Upper lobe of right lung (tissue), 1 donor: ENCODE data around the gene IL16. TPM values are rescaled to one million over a fixed set of nuclear protein-coding genes. Genes with fewer than 3 reads are reported as not detected.

ENCODE experiments used
- ATAC-seq: fragments of 200-7000 bp; cut with Tn5 transposase; one replicate; pipeline ENCODE4 v1.9.1; 2020; ENCODE audit warnings: mild to moderate bottlenecking, moderate library complexity
- DNase-seq: peaks from one replicate; pipeline ENCODE4 v3.0.0-alpha.2; 2020
- H3K27ac ChIP-seq: fragments of 200-600 bp; one replicate; pipeline ENCODE4 v1.8.0; 2022
- H3K27me3 ChIP-seq: fragments of 200-600 bp; one replicate; pipeline ENCODE4 v1.8.0; 2022; ENCODE audit warnings: mild to moderate bottlenecking
- H3K36me3 ChIP-seq: fragments of 200-600 bp; one replicate; pipeline ENCODE4 v1.8.0; 2022
- H3K4me1 ChIP-seq: fragments of 200-600 bp; one replicate; pipeline ENCODE4 v1.8.0; 2022
- H3K4me3 ChIP-seq: fragments of 200-600 bp; one replicate; pipeline ENCODE4 v1.8.0; 2022; ENCODE audit warnings: mild to moderate bottlenecking
- H3K9me3 ChIP-seq: fragments of 200-600 bp; one replicate; pipeline ENCODE4 v1.8.0; 2022
- CTCF ChIP-seq: fragments of 200-600 bp; IDR thresholded peaks from one replicate; pipeline ENCODE4 v1.8.0; 2022; ENCODE audit warnings: antibody characterized with exemption
- intact Hi-C: fragments of 100-400 bp; cut with DNase I; formaldehyde crosslinking; loops from one replicate; pipeline ENCODE4 v1.11.0; 2022
- total RNA-seq: library from RNA; stranded (reverse); fragmentation: NEBNext Ultra II Directional; extraction: Animal tissue kit (Norgen Biotek cat#: 25700); gene quantifications from one replicate; pipeline ENCODE4 v1.2.1, GENCODE V29; 2021
- donor health status: DM: no; HTN: yes; CAD: no; lungs with severe emphysema.

The IL16 gene
- total RNA-seq, 1 donor from 2014 or later: 39.3 TPM

DNA sequence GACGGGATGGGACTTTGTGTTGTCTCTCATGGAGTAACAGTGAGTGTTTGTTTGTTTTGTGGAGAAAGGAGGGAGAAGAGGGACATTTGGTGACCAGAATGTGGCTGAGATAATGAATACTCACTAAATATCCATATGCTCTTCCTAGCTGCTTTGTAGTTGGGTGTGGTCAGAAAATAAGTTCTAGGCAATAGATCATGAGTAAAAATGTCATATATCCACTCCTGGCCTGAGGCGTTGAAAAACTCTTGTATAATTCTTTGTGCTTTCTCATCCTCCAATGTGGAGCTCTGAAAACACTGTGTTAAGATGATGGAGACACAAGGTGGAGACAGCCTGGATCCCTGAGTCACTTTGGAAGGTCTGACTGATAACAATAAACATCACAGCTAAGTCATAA is 28.0 kb upstream of the IL16 start:
- H3K27ac ChIP-seq: no peak overlapping the region
- H3K4me1 ChIP-seq: peaks cover 13% of the 10 kb centered on the region
- DNase-seq (no peak), ATAC-seq (no peak)
- no peaks in the 10 kb centered on the region for H3K9me3 ChIP-seq
- no peak for TF ChIP-seq CTCF
- intact Hi-C loops: no loop called here
- H3K36me3 ChIP-seq: no peaks in the 10 kb centered on the region
- no peak overlapping the region for H3K4me3 ChIP-seq
- no peaks in the 10 kb centered on the region for H3K27me3 ChIP-seq

- no peak for ATAC-seq
Observed at GRCh38 chr15:81170511-81170910, 26.2 kb upstream of the IL16 start.

DNA sequence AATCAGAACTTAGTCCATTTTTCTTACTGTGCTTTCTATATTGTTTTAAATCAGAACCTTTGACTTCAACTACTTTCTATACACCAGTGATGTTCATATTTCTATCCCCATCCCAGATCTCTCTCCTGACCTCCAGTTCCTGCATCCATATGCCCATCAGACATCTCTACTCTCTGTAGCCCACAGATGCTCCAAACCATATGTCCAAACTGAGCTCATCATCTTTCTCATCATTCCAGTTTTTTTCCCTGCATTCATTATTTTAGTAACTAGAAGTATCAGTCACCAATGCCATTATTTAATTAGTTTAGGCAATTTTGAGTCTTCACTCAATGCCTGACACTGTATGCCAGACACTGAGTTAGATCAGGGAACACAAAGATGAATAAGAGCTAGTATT is 25.4 kb upstream of the IL16 start:
- no peak for ATAC-seq
- no peak for TF ChIP-seq CTCF
- H3K9me3 ChIP-seq: no peaks in the 10 kb centered on the region
- no peak overlapping the region for H3K27ac ChIP-seq
- peaks cover 13% of the 10 kb centered on the region for H3K4me1 ChIP-seq
- intact Hi-C loops: no loop called here
- H3K36me3 ChIP-seq: no peaks in the 10 kb centered on the region
- H3K27me3 ChIP-seq: no peaks in the 10 kb centered on the region
- no peak overlapping the region for H3K4me3 ChIP-seq
- no peak for DNase-seq

More at GRCh38 chr15:81170511-81170910, 26.2 kb upstream of the IL16 start:
- H3K9me3 ChIP-seq: no peaks in the 10 kb centered on the region
- no peak overlapping the region for H3K27ac ChIP-seq
- DNase-seq: no peak
- intact Hi-C loops: no loop called here
- H3K4me1 ChIP-seq: peaks cover 13% of the 10 kb centered on the region
- TF ChIP-seq CTCF: no peak
- no peaks in the 10 kb centered on the region for H3K27me3 ChIP-seq
- H3K4me3 ChIP-seq: no peak overlapping the region
- H3K36me3 ChIP-seq: no peaks in the 10 kb centered on the region

DNA sequence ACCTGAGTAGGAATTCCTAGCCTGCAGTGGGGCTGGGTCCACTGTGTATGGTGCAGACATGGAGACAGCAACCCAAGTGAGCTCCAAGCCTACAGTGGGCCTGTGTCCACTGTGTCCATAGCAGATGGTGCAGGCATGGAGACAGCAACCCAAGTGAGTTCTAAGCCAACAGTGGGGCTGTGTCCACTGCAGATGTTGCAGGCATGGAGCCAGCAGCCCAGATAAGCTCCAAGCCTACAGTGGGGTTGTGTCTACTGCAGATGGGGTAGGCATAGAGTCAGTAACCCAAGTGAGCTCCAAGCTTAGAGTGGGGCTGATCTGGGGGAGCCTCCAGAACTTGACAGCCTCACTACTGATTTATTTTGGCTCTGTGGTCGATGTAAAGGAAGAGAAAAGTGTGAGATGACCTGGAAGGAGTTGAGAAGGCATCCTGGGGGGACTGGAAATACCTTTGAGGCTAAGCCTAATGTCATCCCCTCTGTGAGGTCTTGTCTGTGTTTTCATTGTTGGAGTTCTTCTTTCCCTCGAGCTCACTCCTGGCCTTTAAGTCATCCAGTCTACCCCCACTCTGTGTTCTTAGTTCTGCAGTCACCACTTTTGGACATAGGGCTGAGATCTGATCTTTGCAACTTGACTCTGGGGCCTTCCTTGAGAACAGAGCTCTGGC is 22.4 kb upstream of the IL16 start:
- ATAC-seq (no peak), DNase-seq (no peak)
- Histone ChIP-seq H3K4me3 (no peak overlapping the region), H3K27me3 (no peaks in the 10 kb centered on the region), H3K36me3 (no peaks in the 10 kb centered on the region), H3K27ac (no peak overlapping the region), H3K9me3 (no peaks in the 10 kb centered on the region), H3K4me1 (peaks cover 3% of the 10 kb centered on the region)
- no peak for TF ChIP-seq CTCF
- intact Hi-C loops: no loop called here

DNA sequence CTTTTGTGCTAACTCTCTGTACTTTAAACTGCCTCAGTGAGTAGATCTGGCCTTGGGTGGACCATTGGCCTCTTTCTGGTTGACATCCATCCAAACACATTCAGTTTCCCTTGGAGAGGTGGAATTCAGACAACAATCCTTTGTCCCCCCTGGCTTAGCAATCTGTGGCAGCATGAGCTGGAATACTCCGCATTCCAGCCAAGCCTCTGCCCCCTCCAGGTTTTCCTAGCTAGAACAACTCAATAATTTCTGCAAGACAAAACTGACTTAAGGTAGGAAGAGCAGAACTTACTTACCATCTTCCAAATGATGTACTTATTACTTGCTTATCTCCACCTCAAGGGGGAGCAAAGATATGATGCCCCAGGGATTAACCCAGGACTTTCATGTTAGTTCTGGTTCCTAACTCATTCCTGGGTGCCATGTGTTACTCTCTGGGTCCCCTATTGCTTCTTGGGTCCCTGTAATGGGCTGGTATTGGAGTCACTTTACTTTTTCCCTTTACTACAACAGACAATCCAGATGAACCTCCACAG is 21.8 kb upstream of the IL16 start:
- Histone ChIP-seq H3K4me3 (no peak overlapping the region), H3K9me3 (no peaks in the 10 kb centered on the region), H3K27ac (no peak overlapping the region), H3K4me1 (peaks cover 3% of the 10 kb centered on the region), H3K27me3 (no peaks in the 10 kb centered on the region), H3K36me3 (no peaks in the 10 kb centered on the region)
- no peak for TF ChIP-seq CTCF
- no peak for DNase-seq
- intact Hi-C loops: no loop called here
- ATAC-seq: no peak
